ENCODE results near the gene TRIOBP.

GRCh38 chr22:37765953-37766576 is 69.2 kb downstream of the TRIOBP start:
- TF ChIP-seq CTCF (conservative IDR thresholded peaks at IDR 0.05; ENCODE audit: low read depth, low read length) (no peak), SMC3 (IDR thresholded peaks at IDR 0.05; ENCODE audit: low read depth, low read length) (no peak), MXI1 (IDR thresholded peaks at IDR 0.05; ENCODE audit: borderline replicate concordance, low read depth, low read length) (no peak), RAD21 (IDR thresholded peaks at IDR 0.05; ENCODE audit: low read length) (no peak), POLR2A (IDR thresholded peaks at IDR 0.05; ENCODE audit: low read depth, low read length) (no peak), RCOR1 (IDR thresholded peaks at IDR 0.05; ENCODE audit: insufficient replicate concordance, low read length) (no peak)

All from IMR-90 (cell line).